HCT116 (cell line): ENCODE measurements around the gene SYT3. TPM values are rescaled to one million over a fixed set of nuclear protein-coding genes. Genes with fewer than 3 reads are reported as not detected.

Experiments
- ATAC-seq: fragments of 200-7000 bp; cut with Tn5 transposase; 2 replicates; pipeline ENCODE4 v1.9.1; 2020; ENCODE audit warnings: mild to moderate bottlenecking, moderate library complexity
- BruUV-seq: library from RNA; stranded (reverse); fragments of 400-500 nt; replicated peaks from 2 replicates; lab custom pipeline; 2021; lab: Mats Ljungman, UMichigan
- CTCF ChIA-PET: fragments of 300-600 bp; sonication (Branson Sonifier 250); formaldehyde crosslinking; loops from one replicate; lab custom pipeline; 2021; ENCODE audit warnings: antibody characterized with exemption; lab: Charles Lee
- POLR2A ChIA-PET: fragments of 300-600, 350-600 bp; sonication (Branson Sonifier 250); formaldehyde crosslinking; loops from one replicate; lab custom pipeline; 2021; ENCODE audit warnings: antibody characterized with exemption; lab: Charles Lee
- RAD21 ChIA-PET, 2 experiments: fragments of 300-600 bp; sonication (Branson Sonifier 250); formaldehyde crosslinking; loops; one replicate each; lab custom pipeline; 2023; ENCODE audit warnings: low total read pairs in 2 of 2; ENCODE audit not compliant: uncharacterized antibody in 2 of 2, unreplicated experiment in 2 of 2, low non-redundant PET in 1 of 2; lab: Charles Lee
- DNase-seq: peaks from one replicate; pipeline ENCODE4 v3.0.0-alpha.2; 2010; ENCODE audit warnings: low read depth, low spot score
- H2AFZ ChIP-seq: fragments of 200-600 bp; shearing (Covaris generic), sonication (generic); 2 replicates; pipeline ENCODE4 v1.6.1; 2017; ENCODE audit warnings: low read depth, mixed run types, mixed read lengths, antibody characterized with exemption, low read length; ENCODE audit not compliant: poor library complexity, severe bottlenecking
- H3K27ac ChIP-seq: 2 replicates; pipeline ENCODE4 v1.5.1; 2012; ENCODE audit warnings: low read depth, low read length
- H3K27me3 ChIP-seq: fragments of 200-600 bp; sonication (generic); 2 replicates; pipeline ENCODE4 v1.6.1; 2016; ENCODE audit warnings: mixed run types, low read length, mixed read lengths; ENCODE audit not compliant: insufficient read depth
- H3K36me3 ChIP-seq, 2 experiments: fragments of 200-500 bp in 1 of 2; fragments of 200-600 bp in 1 of 2; sonication (Bioruptor generic) in 1 of 2; sonication (generic) in 1 of 2; 2 replicates each; pipeline versions ENCODE4 v1.5.1 to v1.6.1; 2014 to 2016; ENCODE audit warnings: low read length in 2 of 2, inconsistent platforms in 1 of 2, mixed read lengths in 1 of 2, mixed run types in 1 of 2; ENCODE audit not compliant: insufficient read depth in 2 of 2, control insufficient read depth in 1 of 2
- H3K4me1 ChIP-seq, 2 experiments: fragments of 200-600 bp in 1 of 2; sonication (generic) in 1 of 2; 2 replicates each; pipeline versions ENCODE4 v1.5.1 to v1.6.1; 2012 to 2017; ENCODE audit warnings: low read length in 2 of 2, inconsistent platforms in 1 of 2, mild to moderate bottlenecking in 1 of 2, mixed read lengths in 1 of 2, mixed run types in 1 of 2, moderate library complexity in 1 of 2; ENCODE audit not compliant: insufficient read depth in 2 of 2, control insufficient read depth in 1 of 2
- H3K4me2 ChIP-seq: fragments of 200-600 bp; sonication (generic); 2 replicates; pipeline ENCODE4 v1.6.1; 2017; ENCODE audit warnings: mixed run types, low read length, mixed read lengths
- H3K4me3 ChIP-seq, 2 experiments: fragments of 200-600 bp in 1 of 2; sonication (generic) in 1 of 2; replicated peaks in 1 of 2; 2 replicates each; pipeline ENCODE4 v1.5.1; 2011 to 2016; ENCODE audit warnings: low read length in 2 of 2, control low read depth in 1 of 2, low read depth in 1 of 2, mild to moderate bottlenecking in 1 of 2, mixed read lengths in 1 of 2, mixed run types in 1 of 2
- H3K79me2 ChIP-seq: fragments of 200-600 bp; sonication (generic); 2 replicates; pipeline ENCODE4 v1.6.1; 2017; ENCODE audit warnings: mild to moderate bottlenecking, mixed run types, low read length, moderate library complexity, mixed read lengths; ENCODE audit not compliant: insufficient read depth
- H3K9ac ChIP-seq: fragments of 200-600 bp; sonication (generic); 2 replicates; pipeline ENCODE4 v1.6.1; 2016; ENCODE audit warnings: low read length, mixed read lengths
- H3K9me2 ChIP-seq: fragments of 200-600 bp; sonication (generic), shearing (Covaris generic); 2 replicates; pipeline ENCODE4 v1.6.1; 2017; ENCODE audit warnings: mixed run types, mild to moderate bottlenecking, moderate library complexity; ENCODE audit not compliant: insufficient read depth
- H3K9me3 ChIP-seq, 2 experiments: fragments of 200-500 bp in 1 of 2; fragments of 200-600 bp in 1 of 2; sonication (Bioruptor generic) in 1 of 2; sonication (generic) in 1 of 2; 2 replicates each; pipeline ENCODE4 v1.6.1; 2014 to 2017; ENCODE audit warnings: low read length in 2 of 2, mixed read lengths in 2 of 2, inconsistent platforms in 1 of 2, low read depth in 1 of 2, mild to moderate bottlenecking in 1 of 2, mixed run types in 1 of 2, moderate library complexity in 1 of 2; ENCODE audit not compliant: control insufficient read depth in 1 of 2, insufficient read depth in 1 of 2
- H4K20me1 ChIP-seq: fragments of 200-600 bp; sonication (generic), shearing (Covaris generic); 2 replicates; pipeline ENCODE4 v1.6.1; 2017; ENCODE audit warnings: mixed run types, mild to moderate bottlenecking, moderate library complexity; ENCODE audit not compliant: insufficient read depth
- ATF3 ChIP-seq: IDR thresholded peaks from 2 replicates; pipeline ENCODE4 v1.6.1; 2012
- ELF1 ChIP-seq: IDR thresholded peaks from 2 replicates; pipeline ENCODE4 v1.6.1; 2012; ENCODE audit warnings: low read depth, borderline replicate concordance
- EZH2phosphoT487 ChIP-seq: fragments of 200-600 bp; IDR thresholded peaks from 2 replicates; pipeline ENCODE4 v1.6.1; 2018; ENCODE audit warnings: antibody characterized with exemption, borderline replicate concordance
- MAX ChIP-seq: IDR thresholded peaks from 2 replicates; pipeline ENCODE4 v1.6.1; 2012
- REST ChIP-seq: IDR thresholded peaks from 2 replicates; pipeline ENCODE4 v1.6.1; 2012; ENCODE audit warnings: low read depth
- SIN3A ChIP-seq: IDR thresholded peaks from 2 replicates; pipeline ENCODE4 v1.6.1; 2012; ENCODE audit warnings: low read depth
- SRF ChIP-seq: IDR thresholded peaks from 2 replicates; pipeline ENCODE4 v1.6.1; 2012; ENCODE audit warnings: low read depth
- YY1 ChIP-seq: IDR thresholded peaks from 2 replicates; pipeline ENCODE4 v1.6.1; 2011; ENCODE audit warnings: low read length, low read depth, moderate library complexity, mild to moderate bottlenecking; ENCODE audit not compliant: insufficient replicate concordance; ENCODE audit errors: extremely low read depth
- intact Hi-C: fragments of 100-400 bp; cut with micrococcal nuclease; formaldehyde crosslinking; loops from 2 replicates; pipeline ENCODE4 v1.10.0; 2022
- total RNA-seq: library from RNA; stranded (reverse); gene quantifications from one replicate; pipeline ENCODE4 v1.2.1, GENCODE V29; 2021; ENCODE audit not compliant: unreplicated experiment

The SYT3 gene
- total RNA-seq, 1 experiment from 2014 or later = 4.6 TPM

- no peak for TF ChIP-seq YY1
Observed at GRCh38 chr19:50626795-50627194, 12.9 kb downstream of the SYT3 start (continued).

GRCh38 chr19:50626011-50626410 is 13.7 kb downstream of the SYT3 start:
- Histone ChIP-seq H3K27ac (no peak overlapping the region), H3K4me3 (no peak overlapping the region), H3K27me3 (no peaks in the 10 kb centered on the region), H4K20me1 (no peaks in the 10 kb centered on the region), H3K4me1 (no peaks in the 10 kb centered on the region), H3K4me2 (no peak overlapping the region), H3K9me3 (no peaks in the 10 kb centered on the region), H3K9ac (no peak overlapping the region), H3K79me2 (no peaks in the 10 kb centered on the region), H3K36me3 (no peaks in the 10 kb centered on the region), H2AFZ (no peak overlapping the region), H3K9me2 (no peaks in the 10 kb centered on the region)
- RAD21 ChIA-PET = no interaction called here
- POLR2A ChIA-PET = no interaction called here
- intact Hi-C loops = no loop called here
- ATAC-seq (no peak), DNase-seq (no peak)
- no TSS peak for BruUV-seq
- no peak for TF ChIP-seq ATF3
- no peak for TF ChIP-seq SIN3A
- TF ChIP-seq YY1 = no peak
- no peak for TF ChIP-seq MAX
- TF ChIP-seq REST = no peak
- TF ChIP-seq SRF = no peak
- TF ChIP-seq ELF1 = no peak
- TF ChIP-seq EZH2phosphoT487 = no peak
- CTCF ChIA-PET = no interaction called here
